ENCODE measurements around the gene DLGAP1. TPM values are rescaled to one million over a fixed set of nuclear protein-coding genes. Genes with fewer than 3 reads are reported as not detected.

Gene DLGAP1
- polyA plus RNA-seq, 1 donor from 2014 or later, result 4.5 TPM

GRCh38 chr18:3960977-3961376 is 494.1 kb downstream of the DLGAP1 start:
- Histone ChIP-seq H3K79me2 (replicated peaks; ENCODE audit: insufficient read depth, low read length) (no peaks in the 10 kb centered on the region), H3K9ac (ENCODE audit: low read length) (no peak overlapping the region), H3K4me2 (ENCODE audit: low read length) (no peak overlapping the region), H3K27me3 (ENCODE audit: insufficient read depth, low read depth, low read length) (no peaks in the 10 kb centered on the region), H2AFZ (ENCODE audit: low read depth, low read length) (no peak overlapping the region), H4K20me1 (ENCODE audit: insufficient read depth) (no peaks in the 10 kb centered on the region), H3F3A (ENCODE audit: insufficient read depth, low read length, poor library complexity, severe bottlenecking) (no peaks in the 10 kb centered on the region), H3K9me2 (ENCODE audit: insufficient read depth, low read length) (no peaks in the 10 kb centered on the region), H3K27ac (ENCODE audit: low read length) (no peak overlapping the region), H3K36me3 (ENCODE audit: insufficient read depth, low read length) (no peaks in the 10 kb centered on the region), H3K4me3 (ENCODE audit: low read length) (no peak overlapping the region), H3K9me3 (ENCODE audit: low read length) (no peaks in the 10 kb centered on the region)
- TF ChIP-seq EP300 (conservative IDR thresholded peaks at IDR 0.05; ENCODE audit: poor library complexity, severe bottlenecking), result no peak
- TF ChIP-seq SMC3 (conservative IDR thresholded peaks at IDR 0.05; ENCODE audit: poor library complexity), result no peak
- TF ChIP-seq, protein P1, sequence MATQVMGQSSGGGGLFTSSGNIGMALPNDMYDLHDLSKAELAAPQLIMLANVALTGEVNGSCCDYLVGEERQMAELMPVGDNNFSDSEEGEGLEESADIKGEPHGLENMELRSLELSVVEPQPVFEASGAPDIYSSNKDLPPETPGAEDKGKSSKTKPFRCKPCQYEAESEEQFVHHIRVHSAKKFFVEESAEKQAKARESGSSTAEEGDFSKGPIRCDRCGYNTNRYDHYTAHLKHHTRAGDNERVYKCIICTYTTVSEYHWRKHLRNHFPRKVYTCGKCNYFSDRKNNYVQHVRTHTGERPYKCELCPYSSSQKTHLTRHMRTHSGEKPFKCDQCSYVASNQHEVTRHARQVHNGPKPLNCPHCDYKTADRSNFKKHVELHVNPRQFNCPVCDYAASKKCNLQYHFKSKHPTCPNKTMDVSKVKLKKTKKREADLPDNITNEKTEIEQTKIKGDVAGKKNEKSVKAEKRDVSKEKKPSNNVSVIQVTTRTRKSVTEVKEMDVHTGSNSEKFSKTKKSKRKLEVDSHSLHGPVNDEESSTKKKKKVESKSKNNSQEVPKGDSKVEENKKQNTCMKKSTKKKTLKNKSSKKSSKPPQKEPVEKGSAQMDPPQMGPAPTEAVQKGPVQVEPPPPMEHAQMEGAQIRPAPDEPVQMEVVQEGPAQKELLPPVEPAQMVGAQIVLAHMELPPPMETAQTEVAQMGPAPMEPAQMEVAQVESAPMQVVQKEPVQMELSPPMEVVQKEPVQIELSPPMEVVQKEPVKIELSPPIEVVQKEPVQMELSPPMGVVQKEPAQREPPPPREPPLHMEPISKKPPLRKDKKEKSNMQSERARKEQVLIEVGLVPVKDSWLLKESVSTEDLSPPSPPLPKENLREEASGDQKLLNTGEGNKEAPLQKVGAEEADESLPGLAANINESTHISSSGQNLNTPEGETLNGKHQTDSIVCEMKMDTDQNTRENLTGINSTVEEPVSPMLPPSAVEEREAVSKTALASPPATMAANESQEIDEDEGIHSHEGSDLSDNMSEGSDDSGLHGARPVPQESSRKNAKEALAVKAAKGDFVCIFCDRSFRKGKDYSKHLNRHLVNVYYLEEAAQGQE (IDR thresholded peaks at IDR 0.05; ENCODE audit: borderline replicate concordance), result no peak
- no peak for TF ChIP-seq CTCF (IDR thresholded peaks at IDR 0.05; ENCODE audit: poor library complexity, severe bottlenecking)
- TF ChIP-seq POLR2AphosphoS5 (IDR thresholded peaks at IDR 0.05), result no peak

DNA sequence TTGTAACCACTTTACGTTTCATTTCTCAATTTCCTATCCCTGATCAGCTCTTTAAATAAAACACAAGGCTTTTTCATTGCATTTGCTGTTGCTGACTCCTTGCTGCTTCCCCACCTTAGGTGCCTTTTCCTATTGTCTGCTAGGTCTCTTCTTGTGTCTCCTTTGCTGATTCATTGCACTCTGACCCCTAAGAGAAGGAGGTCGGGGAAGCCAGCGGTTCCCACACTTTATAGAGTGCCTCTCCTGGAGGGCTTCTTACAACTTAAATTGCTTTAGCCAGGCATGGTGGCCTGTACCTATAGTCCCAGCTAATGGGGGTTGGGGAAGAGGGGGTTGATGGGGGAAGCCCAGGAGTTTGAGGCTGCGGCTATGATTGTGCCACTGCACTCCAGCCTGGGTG is 495.0 kb downstream of the DLGAP1 start:
- Histone ChIP-seq H3K4me3 (ENCODE audit: low read length) (no peak overlapping the region), H3F3A (ENCODE audit: insufficient read depth, low read length, poor library complexity, severe bottlenecking) (no peaks in the 10 kb centered on the region), H3K9ac (ENCODE audit: low read length) (no peak overlapping the region), H3K27ac (ENCODE audit: low read length) (no peak overlapping the region), H3K9me3 (ENCODE audit: low read length) (no peaks in the 10 kb centered on the region), H3K9me2 (ENCODE audit: insufficient read depth, low read length) (no peaks in the 10 kb centered on the region), H3K79me2 (replicated peaks; ENCODE audit: insufficient read depth, low read length) (no peaks in the 10 kb centered on the region), H3K36me3 (ENCODE audit: insufficient read depth, low read length) (no peaks in the 10 kb centered on the region), H2AFZ (ENCODE audit: low read depth, low read length) (no peak overlapping the region), H3K27me3 (ENCODE audit: insufficient read depth, low read depth, low read length) (no peaks in the 10 kb centered on the region), H4K20me1 (ENCODE audit: insufficient read depth) (no peaks in the 10 kb centered on the region), H3K4me2 (ENCODE audit: low read length) (no peak overlapping the region)
- TF ChIP-seq EP300 (conservative IDR thresholded peaks at IDR 0.05; ENCODE audit: poor library complexity, severe bottlenecking) (no peak), TAF1 (IDR thresholded peaks at IDR 0.05; ENCODE audit: low read depth) (no peak), SMC3 (conservative IDR thresholded peaks at IDR 0.05; ENCODE audit: poor library complexity) (no peak), CTCF (IDR thresholded peaks at IDR 0.05; ENCODE audit: poor library complexity, severe bottlenecking) (no peak), POLR2AphosphoS5 (IDR thresholded peaks at IDR 0.05) (no peak), EZH2 (IDR thresholded peaks at IDR 0.05; ENCODE audit: borderline replicate concordance, insufficient read depth, low read length, poor library complexity, severe bottlenecking) (no peak), RAD21 (conservative IDR thresholded peaks at IDR 0.05) (no peak), MXI1 (conservative IDR thresholded peaks at IDR 0.05; ENCODE audit: poor library complexity, severe bottlenecking) (no peak)
- TF ChIP-seq, protein P1 (IDR thresholded peaks at IDR 0.05; ENCODE audit: borderline replicate concordance), result no peak

Measured in neural cell (in vitro differentiated cells).